Prostate gland (tissue), 2 donors: ENCODE data around the gene SLC2A5. TPM values are rescaled to one million over a fixed set of nuclear protein-coding genes. Genes with fewer than 3 reads are reported as not detected.
A peak's percentile ranks its signal among the peaks of the same experiment; 100 is the strongest.
"Not testable (repeated sequence)": the region's sequence is repeated elsewhere in the genome, so short reads cannot be mapped to it uniquely, and the experiment has no call there.

ENCODE experiments used
- DNase-seq: peaks from one replicate; pipeline ENCODE4 v3.0.0-alpha.2; 2019; ENCODE audit warnings: low spot score
- H3K27ac ChIP-seq, 2 donors: fragments of 200-600 bp; sonication (generic); 2 replicates each; pipeline ENCODE4 v1.5.1; 2017 to 2019
- H3K27me3 ChIP-seq: fragments of 200-600 bp; sonication (generic); replicated peaks from 2 replicates; pipeline ENCODE4 v1.5.1; 2019; ENCODE audit not compliant: insufficient read depth
- H3K36me3 ChIP-seq, 2 donors: fragments of 200-600 bp; sonication (generic); 1 replicate in 1 of 2; 2 replicates in 1 of 2; pipeline versions ENCODE4 v1.5.1 to v1.8.1; 2017 to 2019
- H3K4me1 ChIP-seq: fragments of 200-600 bp; sonication (generic); replicated peaks from 2 replicates; pipeline ENCODE4 v1.5.1; 2019
- H3K4me3 ChIP-seq, 2 donors: fragments of 200-600 bp; sonication (generic); 2 replicates each; pipeline ENCODE4 v1.5.1; 2017 to 2019
- H3K9me3 ChIP-seq: fragments of 200-600 bp; sonication (generic); 2 replicates; pipeline ENCODE4 v1.5.1; 2017
- CTCF ChIP-seq, 4 experiments: fragments of 200-600 bp in 2 of 4; fragments of 450-650 bp in 2 of 4; sonication (generic) in 2 of 4; IDR thresholded peaks; 1 replicate in 3 of 4; 2 replicates in 1 of 4; pipeline ENCODE4 v1.5.1; 2016 to 2019; ENCODE audit warnings: antibody characterized with exemption in 4 of 4, mild to moderate bottlenecking in 2 of 4, moderate library complexity in 2 of 4
- POLR2A ChIP-seq: fragments of 450-650 bp; IDR thresholded peaks from one replicate; pipeline ENCODE4 v1.6.1; 2016; ENCODE audit warnings: antibody characterized with exemption, mild to moderate bottlenecking
- POLR2AphosphoS5 ChIP-seq: sonication (generic); formaldehyde crosslinking; IDR thresholded peaks from one replicate; pipeline ENCODE4 v1.6.1; 2017; ENCODE audit warnings: antibody characterized with exemption
- WGBS: methylation state at CpG from one replicate; pipeline ENCODE4 v1.1.5; 2018; 5-methylcytosine and 5-hydroxymethylcytosine counted together
- intact Hi-C: fragments of 100-400 bp; cut with DNase I; formaldehyde crosslinking; loops from one replicate; pipeline ENCODE4 v1.14.2; 2022
- total RNA-seq, 2 donors: library from RNA; depleted of rRNA; stranded (reverse); fragments of >200 nt; gene quantifications; one replicate each; pipeline ENCODE4 v1.1.0, GENCODE V29; 2016

SLC2A5 gene
- total RNA-seq, 2 donors from 2014 or later = 25.4 to 55.0 TPM

GRCh38 chr1:9031484-9032259 lies 37.8 kb downstream of the SLC2A5 start:
- H3K36me3 ChIP-seq = no peaks in the 10 kb centered on the region
- no peaks in the 10 kb centered on the region for H3K27me3 ChIP-seq
- intact Hi-C loops = no loop called here
- no peak overlapping the region for H3K27ac ChIP-seq
- no peak for DNase-seq
- TF ChIP-seq POLR2AphosphoS5 (no peak), CTCF (IDR thresholded peaks at IDR 0.05) (no peak), POLR2A (no peak)
- no peak overlapping the region for H3K4me3 ChIP-seq
- no peaks in the 10 kb centered on the region for H3K4me1 ChIP-seq
- H3K9me3 ChIP-seq = no peaks in the 10 kb centered on the region
- 60% methylated on average over 10 of the region's 12 CpGs for WGBS

GRCh38 chr1:9031077-9031476 lies 38.4 kb downstream of the SLC2A5 start:
- H3K4me3 ChIP-seq, intact Hi-C loops, H3K4me1 ChIP-seq, DNase-seq, H3K36me3 ChIP-seq, H3K9me3 ChIP-seq, H3K27ac ChIP-seq, H3K27me3 ChIP-seq: not testable (repeated sequence)
- WGBS = 60% methylated on average over 4 of the region's 4 CpGs

GRCh38 chr1:9028921-9029705 lies 40.3 kb downstream of the SLC2A5 start:
- Histone ChIP-seq H3K36me3 (no peaks in the 10 kb centered on the region), H3K9me3 (no peaks in the 10 kb centered on the region), H3K27me3 (no peaks in the 10 kb centered on the region), H3K4me1 (no peaks in the 10 kb centered on the region), H3K27ac (no peak overlapping the region), H3K4me3 (no peak overlapping the region)
- DNase-seq = no peak
- 92% methylated on average over 5 of the region's 5 CpGs for WGBS
- intact Hi-C loops = loop anchor here (5.0 kb wide), 1 partner anchor 63 kb away; no protein-coding TSS in a partner anchor
- TF ChIP-seq POLR2A = no peak
- TF ChIP-seq CTCF (IDR thresholded peaks at IDR 0.05) = no peak
- TF ChIP-seq POLR2AphosphoS5 = no peak

- Histone ChIP-seq H3K4me3 (no peak overlapping the region), H3K27ac (peak overlapping the region in 1 of 2 donors; percentile 43), H3K27me3 (no peaks in the 10 kb centered on the region), H3K9me3 (no peaks in the 10 kb centered on the region), H3K4me1 (no peaks in the 10 kb centered on the region), H3K36me3 (no peaks in the 10 kb centered on the region)
- WGBS = 62% methylated on average over 4 of the region's 4 CpGs
- intact Hi-C loops = loop anchor here (5.0 kb wide), 1 partner anchor 65 kb away; no protein-coding TSS in a partner anchor
- no peak for DNase-seq
- TF ChIP-seq POLR2AphosphoS5 (peak; percentile 56), CTCF (IDR thresholded peaks at IDR 0.05) (no peak)
Observed at GRCh38 chr1:9027307-9027706, 42.1 kb downstream of the SLC2A5 start.

GRCh38 chr1:9025449-9025848 lies 44.0 kb downstream of the SLC2A5 start:
- no peak for DNase-seq
- Histone ChIP-seq H3K4me1 (no peaks in the 10 kb centered on the region), H3K27me3 (no peaks in the 10 kb centered on the region), H3K9me3 (no peaks in the 10 kb centered on the region), H3K36me3 (no peaks in the 10 kb centered on the region), H3K4me3 (no peak overlapping the region), H3K27ac (no peak overlapping the region)
- intact Hi-C loops = loop anchor here (5.0 kb wide), 1 partner anchor 67 kb away; no protein-coding TSS in a partner anchor
- 89% methylated on average over 5 of the region's 5 CpGs for WGBS
- TF ChIP-seq POLR2AphosphoS5 (no peak), CTCF (IDR thresholded peaks at IDR 0.05) (no peak)
